PFSK-1 (cell line): ENCODE results near the gene SDCCAG8.

Experiments
- FOXP2 ChIP-seq: optimal IDR thresholded peaks from 2 replicates; pipeline ENCODE3; 2011; ENCODE audit warnings: borderline replicate concordance, control low read depth, inconsistent platforms; ENCODE audit not compliant: insufficient read depth; ENCODE audit errors: extremely low read length, extremely low read depth
- POLR2AphosphoS5 ChIP-seq: IDR thresholded peaks from 2 replicates; pipeline ENCODE4 v1.6.1; 2012; ENCODE audit warnings: low read depth, mild to moderate bottlenecking, control low read depth, low read length, moderate library complexity
- REST ChIP-seq, 2 experiments: IDR thresholded peaks; 2 replicates each; pipeline versions ENCODE4 v1.6.1 to v1.8.0; 2011 to 2012; ENCODE audit warnings: low read depth in 2 of 2, low read length in 2 of 2, control low read depth in 1 of 2, inconsistent platforms in 1 of 2, mild to moderate bottlenecking in 1 of 2, moderate library complexity in 1 of 2; ENCODE audit not compliant: insufficient read depth in 1 of 2
- SIN3A ChIP-seq: IDR thresholded peaks from 2 replicates; pipeline ENCODE4 v1.6.1; 2012; ENCODE audit warnings: mild to moderate bottlenecking, low read length, moderate library complexity, borderline replicate concordance; ENCODE audit not compliant: insufficient read depth
- TAF1 ChIP-seq: IDR thresholded peaks from 2 replicates; pipeline ENCODE4 v1.6.1; 2012; ENCODE audit warnings: low read length, control low read depth, borderline replicate concordance; ENCODE audit not compliant: insufficient read depth

Gene SDCCAG8

GRCh38 chr1:243528459-243529121, 272.7 kb downstream of the SDCCAG8 start:
- TF ChIP-seq SIN3A (no peak), FOXP2 (no peak), REST (IDR thresholded peaks at IDR 0.05; ENCODE audit: insufficient read depth in 1 of 2, low read depth in 2 of 2, low read length in 2 of 2) (no peak), POLR2AphosphoS5 (no peak), TAF1 (no peak)

- TF ChIP-seq FOXP2 (no peak), TAF1 (no peak)
Measured at GRCh38 chr1:243529512-243529911, 273.7 kb downstream of the SDCCAG8 start.

GRCh38 chr1:243535014-243535413, 279.2 kb downstream of the SDCCAG8 start:
- TF ChIP-seq SIN3A (no peak), REST (IDR thresholded peaks at IDR 0.05; ENCODE audit: insufficient read depth in 1 of 2, low read depth in 2 of 2, low read length in 2 of 2) (no peak), FOXP2 (no peak), TAF1 (no peak), POLR2AphosphoS5 (no peak)

- TF ChIP-seq POLR2AphosphoS5 (no peak), REST (IDR thresholded peaks at IDR 0.05; ENCODE audit: insufficient read depth in 1 of 2, low read depth in 2 of 2, low read length in 2 of 2) (no peak), TAF1 (no peak)
Measured at GRCh38 chr1:243539636-243540035, 283.8 kb downstream of the SDCCAG8 start.

GRCh38 chr1:243542739-243543415, 287.0 kb downstream of the SDCCAG8 start:
- TF ChIP-seq POLR2AphosphoS5 (no peak), FOXP2 (no peak), REST (IDR thresholded peaks at IDR 0.05; ENCODE audit: insufficient read depth in 1 of 2, low read depth in 2 of 2, low read length in 2 of 2) (no peak), SIN3A (no peak), TAF1 (no peak)
